Measurements from ENCODE around the gene EPB41L2. TPM values are rescaled to one million over a fixed set of nuclear protein-coding genes. Genes with fewer than 3 reads are reported as not detected.

EPB41L2 gene
- polyA plus RNA-seq, 3 donors: 10.1 to 127 (median 75.7) TPM

DNA sequence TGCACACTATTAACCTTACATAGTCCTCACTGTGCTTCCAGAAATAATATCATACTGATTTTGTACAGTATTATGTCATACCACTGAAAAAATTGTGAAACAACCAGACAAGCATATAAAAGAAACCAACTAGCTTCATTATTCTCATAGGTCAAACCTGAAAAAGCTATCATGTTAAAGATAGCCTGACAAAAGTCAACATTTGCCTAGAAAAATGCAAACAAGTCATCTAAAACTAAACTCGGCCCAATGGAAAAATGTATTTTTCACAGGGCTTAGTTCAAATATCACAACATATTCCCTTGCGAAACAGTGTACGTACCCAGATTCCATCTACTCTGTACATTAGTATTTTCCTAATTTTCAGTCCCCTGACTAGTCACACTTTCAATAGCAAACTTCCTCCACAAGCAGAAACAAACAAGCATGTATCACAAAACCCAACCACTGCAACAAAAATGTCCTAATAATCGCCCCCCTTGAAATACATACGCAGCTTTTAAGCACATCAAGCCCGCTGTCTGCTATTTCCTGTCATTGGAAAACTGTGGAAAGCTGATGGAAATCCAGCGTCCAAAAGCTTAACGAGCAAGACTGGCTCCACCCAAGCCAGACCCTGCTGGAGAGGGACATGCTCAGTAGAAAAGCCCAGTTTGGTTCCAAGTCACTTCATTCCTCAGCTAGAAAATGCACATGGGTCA is 93.1 kb downstream of the EPB41L2 start:
- no peak overlapping the region for H3K27ac ChIP-seq (ENCODE audit: low read depth, low read length)
- WGBS, 3 donors: 25 to 52% (median 40%) methylated on average over 8 of the region's 8 CpGs

GRCh38 chr6:130969166-130969565 is 93.9 kb downstream of the EPB41L2 start:
- WGBS, 3 donors: 45 to 66% (median 52%) methylated on average over 4 of the region's 4 CpGs

DNA sequence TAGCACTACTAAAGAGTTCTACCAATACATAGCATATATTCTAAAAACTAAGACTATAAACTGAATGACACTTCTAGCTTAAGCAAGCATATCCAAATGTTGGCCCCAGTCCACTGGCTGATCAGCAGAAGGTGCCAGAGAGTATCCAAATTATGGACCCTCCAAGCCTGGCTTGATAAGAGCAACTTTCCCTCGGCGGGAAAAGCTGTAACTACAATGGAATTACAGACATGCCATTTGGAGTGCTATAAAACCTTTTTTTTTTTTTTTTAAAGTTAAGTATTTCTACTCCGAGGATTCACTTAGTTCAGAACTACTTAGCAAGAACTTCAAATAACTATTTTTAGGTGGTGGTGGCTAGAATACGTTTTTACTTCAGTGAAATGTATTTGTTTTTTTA is 94.6 kb downstream of the EPB41L2 start:
- H3K27ac ChIP-seq (ENCODE audit: low read depth, low read length): no peak overlapping the region
- WGBS, 3 donors: 44 to 68% (median 48%) methylated on average over 4 of the region's 4 CpGs

More at GRCh38 chr6:130969166-130969565, 93.9 kb downstream of the EPB41L2 start:
- no peak overlapping the region for H3K27ac ChIP-seq (ENCODE audit: low read depth, low read length)

DNA sequence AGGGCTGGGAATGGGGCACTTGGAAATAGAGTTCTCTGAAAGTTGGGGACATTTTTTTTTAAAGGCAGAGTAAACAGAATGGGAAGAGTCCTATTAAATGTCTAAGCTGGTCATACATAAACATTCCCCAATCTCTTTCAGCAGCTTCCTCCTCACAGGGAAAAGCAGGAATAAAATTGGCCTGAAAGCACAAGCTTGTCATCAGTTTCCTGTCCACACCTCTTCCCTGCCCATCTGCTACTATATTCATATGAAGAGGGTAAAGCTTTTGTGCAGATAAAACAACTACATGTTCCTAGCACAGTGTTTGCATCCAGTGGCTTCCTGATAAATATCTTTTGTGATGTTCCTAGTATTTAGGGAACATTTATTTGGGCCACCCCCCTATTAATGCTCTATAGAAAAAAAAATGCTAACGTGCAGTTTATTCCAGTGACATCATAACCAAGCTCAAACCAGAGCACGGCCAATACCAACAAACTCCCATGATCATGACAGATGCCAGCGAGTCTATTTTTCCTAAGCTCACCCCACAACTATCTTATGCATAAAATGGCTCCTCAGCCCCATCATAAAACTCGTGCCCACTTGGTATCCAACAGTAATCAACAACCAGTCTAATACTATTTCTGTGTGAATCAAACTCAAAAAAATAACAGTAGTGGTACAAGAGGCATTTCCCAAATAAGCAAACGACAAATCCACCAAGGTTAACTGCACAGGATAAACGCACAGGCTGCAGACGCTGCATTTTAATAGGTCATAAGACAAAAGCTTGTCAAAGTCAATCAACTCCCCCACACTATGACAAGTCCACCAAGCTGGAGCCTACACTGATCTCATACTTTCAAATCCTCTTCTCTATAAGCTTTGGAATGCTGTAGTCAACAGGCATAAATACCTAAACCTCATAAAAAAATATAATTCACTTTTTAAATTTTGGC is 95.3 kb downstream of the EPB41L2 start:
- WGBS, 3 donors: 42 to 77% (median 61%) methylated on average over 7 of the region's 7 CpGs
- H3K27ac ChIP-seq (ENCODE audit: low read depth, low read length): no peak overlapping the region

DNA sequence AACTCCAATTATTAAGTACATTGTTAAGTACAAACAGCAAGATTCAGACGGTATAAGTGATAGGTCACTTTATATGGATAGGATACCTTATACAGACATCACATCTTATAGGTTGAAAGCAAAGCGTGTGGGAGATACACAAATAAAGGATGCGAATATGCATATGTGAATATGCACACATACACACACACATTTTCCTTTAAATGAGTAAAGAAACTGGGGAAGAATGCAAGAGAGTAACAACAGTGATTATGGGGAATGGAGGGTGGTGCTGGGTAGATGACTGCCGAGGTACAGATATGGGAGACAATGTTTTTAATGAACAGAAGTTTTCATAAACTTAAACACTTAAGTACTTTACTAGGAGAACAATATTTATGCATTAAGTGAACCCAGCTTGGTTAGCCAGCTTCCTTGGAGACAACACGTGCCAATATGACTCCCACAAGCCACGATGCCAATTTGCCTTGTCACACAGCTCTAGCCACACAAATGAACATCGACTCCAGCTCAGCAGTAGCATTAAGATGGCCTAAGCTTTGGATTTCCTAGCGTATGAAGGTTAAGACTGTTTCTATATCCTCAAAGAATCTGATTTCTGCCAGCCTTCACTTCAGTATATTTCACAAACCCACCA is 96.6 kb downstream of the EPB41L2 start:
- WGBS, 3 donors: 81 to 95% (median 88%) methylated on average over 8 of the region's 8 CpGs
- H3K27ac ChIP-seq (ENCODE audit: low read depth, low read length): no peak overlapping the region

- H3K27ac ChIP-seq (ENCODE audit: low read depth, low read length): no peak overlapping the region
Observed at GRCh38 chr6:130965656-130966055, 97.4 kb downstream of the EPB41L2 start.

- WGBS, 3 donors: 68 to 75% (median 73%) methylated on average over 5 of the region's 5 CpGs
- H3K27ac ChIP-seq (ENCODE audit: low read depth, low read length): no peak overlapping the region
Observed at GRCh38 chr6:130964808-130965604, 98.0 kb downstream of the EPB41L2 start.

DNA sequence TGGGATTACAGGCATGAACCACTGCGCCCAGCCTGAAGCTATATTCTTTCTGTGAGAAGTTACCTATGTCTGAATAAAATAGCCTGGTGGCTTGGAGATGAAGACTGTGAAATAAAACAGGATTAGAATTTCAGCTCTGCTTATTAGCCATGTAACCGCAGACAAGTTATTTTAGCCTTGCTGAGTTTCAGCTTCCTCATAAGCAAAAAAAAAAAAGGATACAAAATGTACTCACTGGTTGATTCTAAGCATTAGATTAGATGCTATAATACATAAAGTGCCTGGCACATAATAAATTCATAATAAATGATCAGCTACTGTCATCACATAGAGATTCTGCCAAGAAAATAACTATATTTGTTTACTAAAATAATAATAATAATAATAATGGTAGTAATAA is 98.8 kb downstream of the EPB41L2 start:
- 95 to 97% (median 96%) methylated on average over 2 of the region's 2 CpGs for WGBS, 3 donors

GRCh38 chr6:130962966-130963365 is 100.1 kb downstream of the EPB41L2 start:
- 30 to 67% (median 40%) methylated on average over 2 of the region's 2 CpGs for WGBS, 3 donors
- no peak overlapping the region for H3K27ac ChIP-seq (ENCODE audit: low read depth, low read length)

More for the DNA sequence above, 98.8 kb downstream of the EPB41L2 start:
- H3K27ac ChIP-seq (ENCODE audit: low read depth, low read length): no peak overlapping the region

DNA sequence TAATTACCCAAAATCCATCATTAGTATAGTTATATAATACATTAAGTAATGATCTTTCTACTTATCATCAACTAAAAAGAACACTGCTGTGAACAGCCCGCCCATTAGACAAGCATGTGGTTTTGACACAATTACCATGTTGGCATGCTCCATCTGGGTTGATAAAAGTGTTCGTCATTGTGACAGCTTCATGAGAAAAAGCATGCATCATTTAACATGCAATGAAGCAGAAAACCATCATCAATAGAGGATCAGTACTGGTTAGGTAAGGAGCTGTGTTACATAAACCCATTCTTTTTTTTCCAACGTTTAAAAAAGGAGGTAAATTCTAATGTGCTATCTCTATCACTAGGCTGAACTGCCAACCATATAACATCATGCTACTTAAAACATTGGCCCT is 101.9 kb downstream of the EPB41L2 start:
- H3K27ac ChIP-seq (ENCODE audit: low read depth, low read length): no peak overlapping the region
- 83 to 90% (median 90%) methylated on average over 3 of the region's 3 CpGs for WGBS, 3 donors

- WGBS, 3 donors: 67 to 90% (median 85%) methylated on average over 1 of the region's 1 CpG
- no peak overlapping the region for H3K27ac ChIP-seq (ENCODE audit: low read depth, low read length)
Observed at GRCh38 chr6:130959951-130960350, 103.1 kb downstream of the EPB41L2 start.

DNA sequence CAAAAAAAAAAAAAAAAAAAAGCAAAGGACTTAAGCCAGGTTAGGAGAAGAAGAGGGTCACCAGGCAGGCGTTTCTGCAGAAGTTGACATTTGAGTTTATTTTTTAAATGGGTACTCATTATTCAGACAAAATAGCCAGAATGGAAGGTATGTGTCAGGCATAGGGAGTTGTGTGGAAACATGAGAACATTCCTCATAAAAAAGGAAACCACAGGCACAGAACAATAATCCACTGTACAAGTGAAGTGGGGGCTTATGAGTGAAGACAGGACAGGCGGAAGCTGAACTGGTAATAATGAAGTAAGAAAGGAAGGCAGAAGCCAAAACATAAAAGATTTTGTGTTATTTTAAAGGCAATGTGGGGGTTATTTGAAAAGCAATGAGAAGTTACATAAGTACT is 104.6 kb downstream of the EPB41L2 start:
- 89 to 95% (median 93%) methylated on average over 2 of the region's 2 CpGs for WGBS, 3 donors
- no peak overlapping the region for H3K27ac ChIP-seq (ENCODE audit: low read depth, low read length)

GRCh38 chr6:130955755-130956154 is 107.3 kb downstream of the EPB41L2 start:
- 90 to 95% (median 95%) methylated on average over 2 of the region's 2 CpGs for WGBS, 3 donors
- no peak overlapping the region for H3K27ac ChIP-seq (ENCODE audit: low read depth, low read length)

GRCh38 chr6:130949553-130949952 is 113.5 kb downstream of the EPB41L2 start:
- H3K27ac ChIP-seq (ENCODE audit: low read depth, low read length): no peak overlapping the region
- 93 to 100% (median 97%) methylated on average over 1 of the region's 1 CpG for WGBS, 3 donors

- H3K27ac ChIP-seq (ENCODE audit: low read depth, low read length): no peak overlapping the region
- 69 to 71% (median 69%) methylated on average over 4 of the region's 4 CpGs for WGBS, 3 donors
Observed at GRCh38 chr6:130947464-130947863, 115.6 kb downstream of the EPB41L2 start.

DNA sequence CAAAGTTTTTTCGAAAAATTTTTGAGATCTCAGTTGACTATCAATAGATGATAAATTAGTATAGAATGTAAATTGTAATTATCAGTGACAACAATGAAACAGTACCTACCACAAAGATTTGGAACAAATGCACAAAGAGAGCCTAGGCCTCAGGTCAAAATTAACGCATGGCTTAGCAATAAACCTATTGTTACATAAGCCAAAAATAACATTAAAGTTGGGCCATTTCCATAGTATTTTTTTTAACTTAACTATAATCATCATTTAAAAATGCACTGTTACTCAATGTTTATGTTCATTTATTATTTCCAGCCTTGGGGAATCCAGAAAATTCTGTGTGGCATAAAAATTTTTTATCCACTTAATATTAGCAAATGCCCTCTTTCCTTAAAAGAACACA is 117.0 kb downstream of the EPB41L2 start:
- H3K27ac ChIP-seq (ENCODE audit: low read depth, low read length): no peak overlapping the region
- WGBS, 3 donors: 63 to 89% (median 83%) methylated on average over 2 of the region's 2 CpGs

- 56 to 69% (median 65%) methylated on average over 4 of the region's 4 CpGs for WGBS, 3 donors
- H3K27ac ChIP-seq (ENCODE audit: low read depth, low read length): no peak overlapping the region
Observed at GRCh38 chr6:130945401-130945919, 117.6 kb downstream of the EPB41L2 start.

- H3K27ac ChIP-seq (ENCODE audit: low read depth, low read length): no peak overlapping the region
- 68 to 87% (median 83%) methylated on average over 2 of the region's 2 CpGs for WGBS, 3 donors
Observed at GRCh38 chr6:130944486-130944885, 118.6 kb downstream of the EPB41L2 start.
